Neutrophil (primary cell): ENCODE results near the gene ELOVL1.

ENCODE experiments used
- H3K27ac ChIP-seq: fragments of 200-600 bp; sonication (generic); 2 replicates; pipeline ENCODE4 v1.5.1; 2016; ENCODE audit warnings: mild to moderate bottlenecking, moderate library complexity
- H3K27me3 ChIP-seq: fragments of 200-600 bp; sonication (generic); 2 replicates; pipeline ENCODE4 v1.6.0; 2016; ENCODE audit warnings: mild to moderate bottlenecking
- H3K36me3 ChIP-seq: fragments of 200-600 bp; sonication (generic); 2 replicates; pipeline ENCODE4 v1.5.1; 2017
- H3K4me1 ChIP-seq, 2 experiments: fragments of 200-600 bp in 1 of 2; sonication (generic) in 1 of 2; 1 replicate in 1 of 2; 2 replicates in 1 of 2; pipeline versions ENCODE4 v1.5.1 to v1.6.1; 2013 to 2016; ENCODE audit warnings: low read depth in 1 of 2, low read length in 1 of 2, mild to moderate bottlenecking in 1 of 2, moderate library complexity in 1 of 2; ENCODE audit not compliant: control insufficient read depth in 1 of 2, insufficient read depth in 1 of 2
- H3K4me3 ChIP-seq, 2 experiments: fragments of 200-600 bp in 1 of 2; sonication (generic) in 1 of 2; 1 replicate in 1 of 2; 2 replicates in 1 of 2; pipeline ENCODE4 v1.5.1; 2013 to 2016; ENCODE audit warnings: low read depth in 1 of 2, low read length in 1 of 2, mild to moderate bottlenecking in 1 of 2, moderate library complexity in 1 of 2
- H3K9me3 ChIP-seq: fragments of 200-600 bp; sonication (generic); 2 replicates; pipeline ENCODE4 v1.5.1; 2016
- TF ChIP-seq, protein P1 (sequence below): fragments of 200-600 bp; sonication (generic); IDR thresholded peaks from 2 replicates; pipeline ENCODE4 v1.5.1; 2016; ENCODE audit warnings: antibody characterized with exemption

ELOVL1 gene

GRCh38 chr1:43395523-43395922 is 27.7 kb upstream of the ELOVL1 start:
- Histone ChIP-seq H3K9me3 (no peaks in the 10 kb centered on the region), H3K4me3 (no peak overlapping the region), H3K27ac (no peak overlapping the region), H3K27me3 (no peaks in the 10 kb centered on the region), H3K36me3 (peaks cover 12% of the 10 kb centered on the region), H3K4me1 (peaks cover 3 to 5% of the 10 kb centered on the region in 2 experiments)
- TF ChIP-seq, protein P1, sequence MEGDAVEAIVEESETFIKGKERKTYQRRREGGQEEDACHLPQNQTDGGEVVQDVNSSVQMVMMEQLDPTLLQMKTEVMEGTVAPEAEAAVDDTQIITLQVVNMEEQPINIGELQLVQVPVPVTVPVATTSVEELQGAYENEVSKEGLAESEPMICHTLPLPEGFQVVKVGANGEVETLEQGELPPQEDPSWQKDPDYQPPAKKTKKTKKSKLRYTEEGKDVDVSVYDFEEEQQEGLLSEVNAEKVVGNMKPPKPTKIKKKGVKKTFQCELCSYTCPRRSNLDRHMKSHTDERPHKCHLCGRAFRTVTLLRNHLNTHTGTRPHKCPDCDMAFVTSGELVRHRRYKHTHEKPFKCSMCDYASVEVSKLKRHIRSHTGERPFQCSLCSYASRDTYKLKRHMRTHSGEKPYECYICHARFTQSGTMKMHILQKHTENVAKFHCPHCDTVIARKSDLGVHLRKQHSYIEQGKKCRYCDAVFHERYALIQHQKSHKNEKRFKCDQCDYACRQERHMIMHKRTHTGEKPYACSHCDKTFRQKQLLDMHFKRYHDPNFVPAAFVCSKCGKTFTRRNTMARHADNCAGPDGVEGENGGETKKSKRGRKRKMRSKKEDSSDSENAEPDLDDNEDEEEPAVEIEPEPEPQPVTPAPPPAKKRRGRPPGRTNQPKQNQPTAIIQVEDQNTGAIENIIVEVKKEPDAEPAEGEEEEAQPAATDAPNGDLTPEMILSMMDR, result no peak

- TF ChIP-seq, protein P1, result no peak
- Histone ChIP-seq H3K36me3 (peaks cover 12% of the 10 kb centered on the region), H3K9me3 (no peaks in the 10 kb centered on the region), H3K4me3 (no peak overlapping the region), H3K27ac (no peak overlapping the region), H3K4me1 (peaks cover 27 to 31% of the 10 kb centered on the region in 2 experiments), H3K27me3 (no peaks in the 10 kb centered on the region)
Measured at GRCh38 chr1:43392702-43393101, 24.9 kb upstream of the ELOVL1 start.

DNA sequence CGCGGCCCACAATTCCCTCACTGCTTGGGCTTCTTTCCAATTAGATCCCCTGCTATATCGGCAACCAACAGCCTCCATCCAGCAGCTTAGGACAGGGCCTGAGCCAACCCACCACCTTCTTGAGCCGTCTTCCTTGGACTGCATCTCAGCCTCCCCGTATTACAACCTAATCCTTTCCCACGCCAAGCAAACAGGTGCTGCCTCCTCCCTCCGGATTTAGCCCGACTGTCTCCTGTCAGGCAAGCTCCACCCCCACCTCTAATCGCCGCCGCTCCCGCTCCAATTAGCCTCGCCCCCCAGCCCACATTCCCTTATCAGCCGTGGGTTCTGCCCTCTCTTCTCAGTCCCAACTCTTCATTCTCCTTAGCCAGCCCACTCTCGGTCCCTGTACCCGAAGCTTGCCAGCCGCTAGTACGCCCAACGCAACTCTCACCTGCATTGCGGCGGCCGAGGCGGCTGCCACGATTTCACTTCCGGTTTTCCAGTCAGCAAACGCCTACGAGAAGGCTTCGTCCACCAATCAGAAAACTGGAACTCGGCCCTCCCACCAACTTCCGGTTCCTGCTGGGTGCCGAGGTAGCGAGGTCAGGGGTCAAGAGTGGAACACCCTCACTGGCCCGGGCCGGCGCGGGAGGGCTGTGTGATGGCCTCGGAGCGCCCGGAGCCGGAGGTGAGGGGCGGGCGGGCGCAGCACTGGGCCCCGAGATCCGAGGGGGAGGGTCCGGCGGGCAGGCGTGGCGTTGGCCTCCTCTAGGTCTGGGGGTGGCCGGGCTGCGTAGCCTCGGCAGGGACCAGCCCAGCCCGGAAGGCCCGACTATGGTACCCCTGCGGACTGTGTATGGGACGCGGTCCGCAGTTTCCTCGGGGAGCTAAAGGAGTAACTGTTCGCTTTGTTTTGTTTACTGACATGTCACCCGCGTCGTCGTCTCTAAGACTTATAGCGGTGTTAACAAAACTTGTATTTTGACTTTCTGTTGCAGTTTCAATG is 21.8 kb upstream of the ELOVL1 start, which contains the start of the genes MED8 and SZT2:
Gene MED8 (minus strand): TSS at position 475 of the 988 bp plus-strand sequence. CDS start 36 bp downstream, at position 439.
Gene SZT2 (plus strand): TSS at position 574 of the 988 bp plus-strand sequence. CDS start 70 bp downstream, at position 644.
- TF ChIP-seq, protein P1, result peak; percentile 59
- Histone ChIP-seq H3K36me3 (peaks cover 29% of the 10 kb centered on the region), H3K4me3 (peak within 1 kb of the TSS; percentile 82 to 94), H3K27me3 (no peaks in the 10 kb centered on the region), H3K9me3 (no peaks in the 10 kb centered on the region), H3K27ac (peak within 1 kb of the TSS; percentile 88), H3K4me1 (peaks cover 38 to 43% of the 10 kb centered on the region in 2 experiments)

- H3K27me3 ChIP-seq, result no peaks in the 10 kb centered on the region
- peak overlapping the region in 1 of 2 experiments; percentile 82 for H3K4me3 ChIP-seq
- TF ChIP-seq, protein P1, result no peak
- H3K4me1 ChIP-seq, result peaks cover 38 to 43% of the 10 kb centered on the region in 2 experiments
- peaks cover 39% of the 10 kb centered on the region for H3K36me3 ChIP-seq
- H3K27ac ChIP-seq, result peak overlapping the region; percentile 88
- no peaks in the 10 kb centered on the region for H3K9me3 ChIP-seq
Measured at GRCh38 chr1:43388613-43389012, 20.8 kb upstream of the ELOVL1 start.

GRCh38 chr1:43387976-43388599 is 20.3 kb upstream of the ELOVL1 start:
- TF ChIP-seq, protein P1, result no peak
- peaks cover 38 to 43% of the 10 kb centered on the region in 2 experiments for H3K4me1 ChIP-seq
- no peaks in the 10 kb centered on the region for H3K27me3 ChIP-seq
- H3K36me3 ChIP-seq, result peaks cover 45% of the 10 kb centered on the region
- H3K9me3 ChIP-seq, result no peaks in the 10 kb centered on the region
- H3K27ac ChIP-seq, result peak overlapping the region; percentile 88
- peak overlapping the region in 1 of 2 experiments; percentile 82 for H3K4me3 ChIP-seq
